Retina (tissue), 1 donor: Measurements from ENCODE around the gene HAND1.

ENCODE experiments used
- DNase-seq: peaks from one replicate; pipeline ENCODE4 v3.0.0-alpha.2; 2016

Gene HAND1

GRCh38 chr5:154478752-154479159 lies 729 bp upstream of the HAND1 start:
- no peak for DNase-seq

- DNase-seq: peak; percentile 78
Observed at GRCh38 chr5:154477382-154478223, 424 bp downstream of the HAND1 start.

- peak; percentile 63 for DNase-seq
Observed at GRCh38 chr5:154476354-154477205, 1.4 kb downstream of the HAND1 start.

- peak; percentile 86 for DNase-seq
Observed at GRCh38 chr5:154475591-154476353, 2.3 kb downstream of the HAND1 start.

GRCh38 chr5:154474396-154475334 lies 3.4 kb downstream of the HAND1 start:
- peak; percentile 67 for DNase-seq

- DNase-seq: peak; percentile 68
Observed at GRCh38 chr5:154473581-154474283, 4.3 kb downstream of the HAND1 start.

- peak; percentile 55 for DNase-seq
Observed at GRCh38 chr5:154472871-154473580, 5.0 kb downstream of the HAND1 start.

- no peak for DNase-seq
Observed at GRCh38 chr5:154470947-154471870, 6.8 kb downstream of the HAND1 start.

- DNase-seq: no peak
Observed at GRCh38 chr5:154470137-154470536, 7.9 kb downstream of the HAND1 start.

GRCh38 chr5:154467655-154468354 lies 10.2 kb downstream of the HAND1 start:
- DNase-seq: peak; percentile 86

GRCh38 chr5:154466671-154467070 lies 11.4 kb downstream of the HAND1 start:
- DNase-seq: no peak

GRCh38 chr5:154466147-154466546 lies 11.9 kb downstream of the HAND1 start:
- no peak for DNase-seq

GRCh38 chr5:154465169-154465568 lies 12.9 kb downstream of the HAND1 start:
- no peak for DNase-seq

- DNase-seq: no peak
Observed at GRCh38 chr5:154464438-154464837, 13.6 kb downstream of the HAND1 start.

- DNase-seq: no peak
Observed at GRCh38 chr5:154461531-154461930, 16.5 kb downstream of the HAND1 start.

- no peak for DNase-seq
Observed at GRCh38 chr5:154460172-154460571, 17.9 kb downstream of the HAND1 start.

GRCh38 chr5:154459015-154459414 lies 19.0 kb downstream of the HAND1 start:
- DNase-seq: no peak

- no peak for DNase-seq
Observed at GRCh38 chr5:154456540-154456939, 21.5 kb downstream of the HAND1 start.

- no peak for DNase-seq
Observed at GRCh38 chr5:154455585-154455984, 22.4 kb downstream of the HAND1 start.
